SK-N-SH treated with all-trans-retinoic acid at 6 μM for 48 hours (cell line): ENCODE measurements around the gene MAP7.
"Not testable (repeated sequence)": the region's sequence is repeated elsewhere in the genome, so short reads cannot be mapped to it uniquely, and the experiment has no call there.

Source experiments
- ATAC-seq: fragments of 200-7000 bp; cut with Tn5 transposase; 3 replicates; pipeline ENCODE4 v1.9.1; 2020; ENCODE audit warnings: mild to moderate bottlenecking, moderate library complexity
- ARNTL ChIP-seq: fragments of 450-650 bp; formaldehyde crosslinking; IDR thresholded peaks from 2 replicates; pipeline ENCODE4 v1.5.0; 2020; ENCODE audit warnings: low read depth, mild to moderate bottlenecking, moderate library complexity, borderline replicate concordance
- ESRRG ChIP-seq: fragments of 250-450 bp; sonication (Bioruptor Pico); IDR thresholded peaks from 2 replicates; pipeline ENCODE4 v1.6.1; 2021; ENCODE audit warnings: mild to moderate bottlenecking
- GLIS3 ChIP-seq: fragments of 250-450 bp; sonication (Bioruptor Pico); IDR thresholded peaks from 2 replicates; pipeline ENCODE4 v1.5.0; 2020; ENCODE audit warnings: mild to moderate bottlenecking, moderate library complexity
- ISL1 ChIP-seq: fragments of 250-450 bp; sonication (Bioruptor Pico); IDR thresholded peaks from 2 replicates; pipeline ENCODE4 v2.1.2; 2022; ENCODE audit warnings: mild to moderate bottlenecking, moderate library complexity
- OSR1 ChIP-seq: fragments of 250-450 bp; sonication (Bioruptor Pico); IDR thresholded peaks from 2 replicates; pipeline ENCODE4 v1.8.0; 2022; ENCODE audit warnings: moderate library complexity, mild to moderate bottlenecking, inconsistent platforms
- PATZ1 ChIP-seq: fragments of 250-450 bp; sonication (Bioruptor Pico); IDR thresholded peaks from 2 replicates; pipeline ENCODE4 v1.8.0; 2020; ENCODE audit warnings: mild to moderate bottlenecking, moderate library complexity, borderline replicate concordance
- PPARA ChIP-seq: fragments of 250-450 bp; sonication (Bioruptor Pico); IDR thresholded peaks from 2 replicates; pipeline ENCODE4 v1.5.0; 2020; ENCODE audit warnings: mild to moderate bottlenecking, borderline replicate concordance
- RARB ChIP-seq: fragments of 250-450 bp; sonication (Bioruptor Pico); IDR thresholded peaks from 2 replicates; pipeline ENCODE4 v1.8.0; 2021; ENCODE audit warnings: mild to moderate bottlenecking, moderate library complexity
- SNAI2 ChIP-seq: fragments of 250-450 bp; sonication (Bioruptor Pico); IDR thresholded peaks from 2 replicates; pipeline ENCODE4 v1.5.0; 2020; ENCODE audit warnings: mild to moderate bottlenecking, moderate library complexity
- TCF4 ChIP-seq: fragments of 250-450 bp; sonication (Bioruptor Pico); IDR thresholded peaks from 2 replicates; pipeline ENCODE4 v1.8.0; 2021; ENCODE audit warnings: mild to moderate bottlenecking, moderate library complexity, borderline replicate concordance
- TOX ChIP-seq: fragments of 250-450 bp; sonication (Bioruptor Pico); IDR thresholded peaks from 2 replicates; pipeline ENCODE4 v1.8.0; 2021; ENCODE audit warnings: mild to moderate bottlenecking, moderate library complexity, borderline replicate concordance
- TSHZ2 ChIP-seq: fragments of 250-450 bp; sonication (Bioruptor Pico); IDR thresholded peaks from 2 replicates; pipeline ENCODE4 v1.5.0; 2020; ENCODE audit warnings: mild to moderate bottlenecking, moderate library complexity
- ZC3H10 ChIP-seq: fragments of 250-450 bp; sonication (Bioruptor Pico); IDR thresholded peaks from 2 replicates; pipeline ENCODE4 v1.5.1; 2021; ENCODE audit warnings: mild to moderate bottlenecking, moderate library complexity
- ZFP3 ChIP-seq: fragments of 250-450 bp; sonication (Bioruptor Pico); IDR thresholded peaks from 2 replicates; pipeline ENCODE4 v1.5.0; 2020; ENCODE audit warnings: mild to moderate bottlenecking, moderate library complexity
- ZFP30 ChIP-seq: fragments of 450-650 bp; formaldehyde crosslinking; IDR thresholded peaks from 2 replicates; pipeline ENCODE4 v1.5.0; 2022; ENCODE audit warnings: mild to moderate bottlenecking, moderate library complexity
- ZNF565 ChIP-seq: fragments of 450-650 bp; formaldehyde crosslinking; conservative IDR thresholded peaks from 2 replicates; pipeline ENCODE4 v1.5.0; 2020; ENCODE audit warnings: low read depth, mild to moderate bottlenecking, moderate library complexity
- ZNF70 ChIP-seq: fragments of 450-650 bp; formaldehyde crosslinking; IDR thresholded peaks from 2 replicates; pipeline ENCODE4 v1.5.0; 2020; ENCODE audit warnings: mild to moderate bottlenecking, moderate library complexity
- ZNF8 ChIP-seq: fragments of 450-650 bp; formaldehyde crosslinking; IDR thresholded peaks from 2 replicates; pipeline ENCODE4 v1.5.0; 2020; ENCODE audit warnings: mild to moderate bottlenecking, moderate library complexity
- TF ChIP-seq, protein P1 (sequence below): fragments of 250-450 bp; sonication (Bioruptor Pico); IDR thresholded peaks from 2 replicates; pipeline ENCODE4 v1.5.1; 2020; ENCODE audit warnings: low read depth, mild to moderate bottlenecking, moderate library complexity
- TF ChIP-seq, protein P2 (sequence below): fragments of 250-450 bp; sonication (Bioruptor Pico); IDR thresholded peaks from 2 replicates; pipeline ENCODE4 v1.5.1; 2021; ENCODE audit warnings: mild to moderate bottlenecking, moderate library complexity
- TF ChIP-seq, protein P3 (sequence below): fragments of 250-450 bp; sonication (Bioruptor Pico); IDR thresholded peaks from 2 replicates; pipeline ENCODE4 v1.8.0; 2021; ENCODE audit warnings: low read depth, mild to moderate bottlenecking, moderate library complexity, borderline replicate concordance

Gene MAP7

GRCh38 chr6:136403110-136403980 lies 146.9 kb downstream of the MAP7 start:
- 0 out of 2 replicates have a peak, but pooled peaks have one; percentile 60 for TF ChIP-seq ESRRG
- TF ChIP-seq RARB (CRISPR knock-in tag), result no peak; the same call in 1 of the 2 replicates
- peak; percentile 97 for TF ChIP-seq ZC3H10 (CRISPR knock-in tag)
- TF ChIP-seq, protein P1, sequence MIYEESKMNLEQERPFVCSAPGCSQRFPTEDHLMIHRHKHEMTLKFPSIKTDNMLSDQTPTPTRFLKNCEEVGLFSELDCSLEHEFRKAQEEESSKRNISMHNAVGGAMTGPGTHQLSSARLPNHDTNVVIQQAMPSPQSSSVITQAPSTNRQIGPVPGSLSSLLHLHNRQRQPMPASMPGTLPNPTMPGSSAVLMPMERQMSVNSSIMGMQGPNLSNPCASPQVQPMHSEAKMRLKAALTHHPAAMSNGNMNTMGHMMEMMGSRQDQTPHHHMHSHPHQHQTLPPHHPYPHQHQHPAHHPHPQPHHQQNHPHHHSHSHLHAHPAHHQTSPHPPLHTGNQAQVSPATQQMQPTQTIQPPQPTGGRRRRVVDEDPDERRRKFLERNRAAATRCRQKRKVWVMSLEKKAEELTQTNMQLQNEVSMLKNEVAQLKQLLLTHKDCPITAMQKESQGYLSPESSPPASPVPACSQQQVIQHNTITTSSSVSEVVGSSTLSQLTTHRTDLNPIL (CRISPR knock-in tag), result peak; percentile 66
- TF ChIP-seq SNAI2 (CRISPR knock-in tag), result no peak
- TF ChIP-seq TCF4 (CRISPR knock-in tag), result no peak
- TF ChIP-seq ZFP3 (CRISPR knock-in tag), result peak; percentile 79
- no peak for TF ChIP-seq ZNF565 (CRISPR knock-in tag)
- TF ChIP-seq TOX, result peak; percentile 97; the same call in 1 of the 2 replicates
- no peak for TF ChIP-seq ZFP30 (CRISPR knock-in tag)
- no peak for TF ChIP-seq ZNF8 (CRISPR knock-in tag)
- TF ChIP-seq, protein P2, sequence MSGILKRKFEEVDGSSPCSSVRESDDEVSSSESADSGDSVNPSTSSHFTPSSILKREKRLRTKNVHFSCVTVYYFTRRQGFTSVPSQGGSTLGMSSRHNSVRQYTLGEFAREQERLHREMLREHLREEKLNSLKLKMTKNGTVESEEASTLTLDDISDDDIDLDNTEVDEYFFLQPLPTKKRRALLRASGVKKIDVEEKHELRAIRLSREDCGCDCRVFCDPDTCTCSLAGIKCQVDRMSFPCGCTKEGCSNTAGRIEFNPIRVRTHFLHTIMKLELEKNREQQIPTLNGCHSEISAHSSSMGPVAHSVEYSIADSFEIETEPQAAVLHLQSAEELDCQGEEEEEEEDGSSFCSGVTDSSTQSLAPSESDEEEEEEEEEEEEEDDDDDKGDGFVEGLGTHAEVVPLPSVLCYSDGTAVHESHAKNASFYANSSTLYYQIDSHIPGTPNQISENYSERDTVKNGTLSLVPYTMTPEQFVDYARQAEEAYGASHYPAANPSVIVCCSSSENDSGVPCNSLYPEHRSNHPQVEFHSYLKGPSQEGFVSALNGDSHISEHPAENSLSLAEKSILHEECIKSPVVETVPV, result peak; percentile 48; the same call in 1 of the 2 replicates
- TF ChIP-seq ISL1 (CRISPR knock-in tag), result peak; percentile 82

GRCh38 chr6:136401749-136402148 lies 148.5 kb downstream of the MAP7 start:
- no peak for ATAC-seq
- TF ChIP-seq ZFP3 (CRISPR knock-in tag) (no peak), PPARA (CRISPR knock-in tag) (no peak), TSHZ2 (CRISPR knock-in tag) (no peak), TOX (no peak), ZC3H10 (CRISPR knock-in tag) (no peak), ZFP30 (CRISPR knock-in tag) (no peak), SNAI2 (CRISPR knock-in tag) (no peak), ESRRG (no peak), PATZ1 (CRISPR knock-in tag) (no peak), ISL1 (CRISPR knock-in tag) (no peak), ZNF565 (CRISPR knock-in tag) (no peak), ZNF70 (CRISPR knock-in tag) (no peak), ARNTL (CRISPR knock-in tag) (no peak), TCF4 (CRISPR knock-in tag) (no peak), GLIS3 (CRISPR knock-in tag) (no peak), OSR1 (CRISPR knock-in tag) (no peak)
- TF ChIP-seq, protein P2, result no peak
- TF ChIP-seq, protein P3, sequence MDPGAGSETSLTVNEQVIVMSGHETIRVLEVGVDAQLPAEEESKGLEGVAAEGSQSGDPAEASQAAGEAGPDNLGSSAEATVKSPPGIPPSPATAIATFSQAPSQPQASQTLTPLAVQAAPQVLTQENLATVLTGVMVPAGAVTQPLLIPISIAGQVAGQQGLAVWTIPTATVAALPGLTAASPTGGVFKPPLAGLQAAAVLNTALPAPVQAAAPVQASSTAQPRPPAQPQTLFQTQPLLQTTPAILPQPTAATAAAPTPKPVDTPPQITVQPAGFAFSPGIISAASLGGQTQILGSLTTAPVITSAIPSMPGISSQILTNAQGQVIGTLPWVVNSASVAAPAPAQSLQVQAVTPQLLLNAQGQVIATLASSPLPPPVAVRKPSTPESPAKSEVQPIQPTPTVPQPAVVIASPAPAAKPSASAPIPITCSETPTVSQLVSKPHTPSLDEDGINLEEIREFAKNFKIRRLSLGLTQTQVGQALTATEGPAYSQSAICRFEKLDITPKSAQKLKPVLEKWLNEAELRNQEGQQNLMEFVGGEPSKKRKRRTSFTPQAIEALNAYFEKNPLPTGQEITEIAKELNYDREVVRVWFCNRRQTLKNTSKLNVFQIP (CRISPR knock-in tag), result no peak
- TF ChIP-seq, protein P1 (CRISPR knock-in tag), result no peak

More at GRCh38 chr6:136403110-136403980, 146.9 kb downstream of the MAP7 start:
- peak; percentile 92 for ATAC-seq

DNA sequence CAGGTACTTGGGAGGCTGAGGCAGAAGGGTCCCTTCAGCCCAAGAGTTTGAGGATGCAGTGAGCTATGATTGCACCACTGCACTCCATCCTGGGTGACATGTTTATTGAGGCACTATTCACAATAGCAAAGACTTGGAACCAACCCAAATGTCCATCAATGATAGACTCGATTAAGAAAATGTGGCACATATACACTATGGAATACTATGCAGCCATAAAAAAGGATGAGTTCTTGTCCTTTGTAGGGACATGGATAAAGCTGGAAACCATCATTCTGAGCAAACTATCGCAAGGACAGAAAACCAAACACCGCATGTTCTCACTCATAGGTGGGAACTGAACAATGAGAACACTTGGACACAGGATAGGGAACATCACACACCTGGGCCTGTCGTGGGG lies 149.0 kb downstream of the MAP7 start:
- ATAC-seq, result not testable (repeated sequence)
